Liver (tissue), 9 donors: ENCODE measurements around the gene DHX40. TPM values are rescaled to one million over a fixed set of nuclear protein-coding genes. Genes with fewer than 3 reads are reported as not detected.
A peak's percentile ranks its signal among the peaks of the same experiment; 100 is the strongest.

Experiments used
- DNase-seq: peaks from one replicate; pipeline ENCODE4 v3.0.0-alpha.2; 2017; ENCODE audit warnings: low spot score
- H3K27ac ChIP-seq, 2 donors: one replicate each; pipeline ENCODE4 v1.7.0; 2013; ENCODE audit warnings: inconsistent platforms in 2 of 2, low read length in 2 of 2, control low read depth in 1 of 2, low read depth in 1 of 2, mild to moderate bottlenecking in 1 of 2
- H3K27me3 ChIP-seq, 4 donors: one replicate each; pipeline versions ENCODE4 v1.6.1 to v1.7.0; 2013; ENCODE audit warnings: low read length in 3 of 4, inconsistent platforms in 1 of 4, mild to moderate bottlenecking in 1 of 4, moderate library complexity in 1 of 4; ENCODE audit not compliant: control insufficient read depth in 4 of 4, insufficient read depth in 4 of 4
- H3K36me3 ChIP-seq, 4 donors: one replicate each; pipeline versions ENCODE4 v1.6.1 to v1.7.0; 2013; ENCODE audit warnings: low read length in 3 of 4, mild to moderate bottlenecking in 3 of 4, low read depth in 1 of 4, moderate library complexity in 1 of 4; ENCODE audit not compliant: control insufficient read depth in 4 of 4, insufficient read depth in 3 of 4
- H3K4me1 ChIP-seq, 4 donors: one replicate each; pipeline versions ENCODE4 v1.6.1 to v1.7.0; 2013; ENCODE audit warnings: low read length in 3 of 4, mild to moderate bottlenecking in 3 of 4, moderate library complexity in 1 of 4; ENCODE audit not compliant: control insufficient read depth in 4 of 4, insufficient read depth in 4 of 4
- H3K4me3 ChIP-seq, 3 donors: one replicate each; pipeline versions ENCODE4 v1.6.1 to v1.7.0; 2013; ENCODE audit warnings: low read length in 3 of 3, control low read depth in 1 of 3, low read depth in 1 of 3, mild to moderate bottlenecking in 1 of 3
- H3K9ac ChIP-seq, 2 donors: one replicate each; pipeline ENCODE4 v1.7.0; 2013; ENCODE audit warnings: low read length in 2 of 2, mild to moderate bottlenecking in 2 of 2, moderate library complexity in 2 of 2, control low read depth in 1 of 2, low read depth in 1 of 2
- H3K9me3 ChIP-seq, 4 donors: one replicate each; pipeline versions ENCODE4 v1.6.1 to v1.7.0; 2013; ENCODE audit warnings: low read length in 3 of 4; ENCODE audit not compliant: control insufficient read depth in 4 of 4
- EGR1 ChIP-seq, 2 donors: IDR thresholded peaks; 2 replicates each; pipeline ENCODE4 v1.6.1; 2016 to 2018; ENCODE audit warnings: antibody characterized with exemption in 2 of 2, low read depth in 2 of 2
- FOXA1 ChIP-seq: IDR thresholded peaks from 2 replicates; pipeline ENCODE4 v1.6.1; 2016; ENCODE audit warnings: antibody characterized with exemption
- FOXA2 ChIP-seq: IDR thresholded peaks from 2 replicates; pipeline ENCODE4 v1.6.1; 2016; ENCODE audit warnings: antibody characterized with exemption
- GABPA ChIP-seq, 2 donors: IDR thresholded peaks in 1 of 2; conservative IDR thresholded peaks in 1 of 2; 2 replicates each; pipeline ENCODE4 v1.6.1; 2016; ENCODE audit warnings: antibody characterized with exemption in 2 of 2, mild to moderate bottlenecking in 1 of 2, moderate library complexity in 1 of 2
- HNF4A ChIP-seq, 2 donors: conservative IDR thresholded peaks; 2 replicates each; pipeline ENCODE4 v1.6.1; 2016; ENCODE audit warnings: antibody characterized with exemption in 2 of 2, mild to moderate bottlenecking in 2 of 2
- HNF4G ChIP-seq: IDR thresholded peaks from 2 replicates; pipeline ENCODE4 v1.6.1; 2016; ENCODE audit warnings: antibody characterized with exemption
- JUND ChIP-seq, 2 donors: IDR thresholded peaks; 2 replicates each; pipeline ENCODE4 v1.6.1; 2016; ENCODE audit warnings: antibody characterized with exemption in 2 of 2
- NR2F2 ChIP-seq: IDR thresholded peaks from 2 replicates; pipeline ENCODE4 v1.6.1; 2016; ENCODE audit warnings: antibody characterized with exemption
- RAD21 ChIP-seq, 2 donors: IDR thresholded peaks; 2 replicates each; pipeline ENCODE4 v1.6.1; 2016; ENCODE audit warnings: antibody characterized with exemption in 2 of 2, mild to moderate bottlenecking in 2 of 2
- RXRA ChIP-seq, 2 donors: IDR thresholded peaks; 2 replicates each; pipeline ENCODE4 v1.6.1; 2017 to 2018; ENCODE audit warnings: antibody characterized with exemption in 2 of 2, mild to moderate bottlenecking in 1 of 2
- SP1 ChIP-seq: IDR thresholded peaks from 2 replicates; pipeline ENCODE4 v1.6.1; 2018; ENCODE audit warnings: antibody characterized with exemption, mild to moderate bottlenecking
- TAF1 ChIP-seq: conservative IDR thresholded peaks from 2 replicates; pipeline ENCODE4 v1.6.1; 2016; ENCODE audit warnings: antibody characterized with exemption, mild to moderate bottlenecking
- YY1 ChIP-seq: IDR thresholded peaks from 2 replicates; pipeline ENCODE4 v1.6.1; 2016; ENCODE audit warnings: antibody characterized with exemption, mild to moderate bottlenecking
- WGBS: extraction: QIAGEN DNeasy Blood & Tissue Kit; methylation state at CpG from one replicate; pipeline ENCODE4 v1.1.7; 2013; 5-methylcytosine and 5-hydroxymethylcytosine counted together
- polyA plus RNA-seq, 2 donors: library from polyadenylated mRNA; stranded (reverse) in 1 of 2; unstranded in 1 of 2; fragments of 200-250 nt in 1 of 2; fragments of >200 nt in 1 of 2; fragmentation: Nextera tagmentation in 1 of 2; extraction: Ambion mirVana in 1 of 2; gene quantifications; one replicate each; pipeline versions ENCODE4 v1.2.1 to v1.2.3, GENCODE V29; 2013 to 2015
- total RNA-seq, 2 donors: library from RNA; depleted of rRNA; stranded (reverse); fragments of >200 nt; gene quantifications; one replicate each; pipeline ENCODE4 v1.2.3, GENCODE V29; 2014
- TF ChIP-seq, protein P1 (sequence below): fragments of 150-350 bp; IDR thresholded peaks from 2 replicates; pipeline ENCODE4 v1.5.1; 2017; ENCODE audit warnings: improper control_type of control experiment, low read depth, low read length; ENCODE audit not compliant: missing input control
- TF ChIP-seq, protein P2 (sequence below): IDR thresholded peaks from 2 replicates; pipeline ENCODE4 v1.6.1; 2016; ENCODE audit warnings: antibody characterized with exemption
- TF ChIP-seq, protein P3 (sequence below): IDR thresholded peaks from 2 replicates; pipeline ENCODE4 v1.6.1; 2016; ENCODE audit warnings: antibody characterized with exemption
- TF ChIP-seq, protein P4 (sequence below): IDR thresholded peaks from 2 replicates; pipeline ENCODE4 v1.6.1; 2016; ENCODE audit warnings: antibody characterized with exemption
- donor health status: healthy.
- donor health status: healthy.
- donor health status: healthy.
- donor health status: healthy.
- donor health status: healthy.

The DHX40 gene
- total and polyA plus RNA-seq, 4 donors, result 3.8 to 20.7 (median 11.2) TPM

DNA sequence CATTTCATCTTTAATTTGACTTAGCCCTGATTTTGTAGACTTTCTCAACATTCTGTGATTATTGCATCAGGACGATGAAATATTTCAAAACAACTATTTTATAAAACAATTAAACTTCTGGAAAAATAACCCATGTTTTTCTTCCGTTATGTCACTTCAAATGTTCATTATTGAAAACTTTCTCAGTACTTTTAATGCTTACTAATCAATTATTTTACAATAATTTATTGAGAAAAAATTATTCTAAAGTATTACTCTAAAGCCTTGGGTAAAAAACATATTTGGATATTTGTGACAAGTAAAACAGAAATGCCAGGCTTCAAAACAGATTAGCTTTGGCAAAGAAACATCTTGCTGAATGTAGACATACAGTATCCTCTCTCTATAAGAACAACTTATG lies 46.3 kb upstream of the DHX40 start:
- Histone ChIP-seq H3K27ac (no peak overlapping the region), H3K4me1 (peaks cover 6 to 19% (median 13%) of the 10 kb centered on the region in 4 donors), H3K36me3 (no peaks in the 10 kb centered on the region), H3K4me3 (no peak overlapping the region), H3K9me3 (no peaks in the 10 kb centered on the region), H3K9ac (no peak overlapping the region), H3K27me3 (no peaks in the 10 kb centered on the region)
- DNase-seq, result no peak
- whole genome bisulfite sequencing, result 51% methylated on average over 2 of the region's 2 CpGs
- TF ChIP-seq, protein P1, sequence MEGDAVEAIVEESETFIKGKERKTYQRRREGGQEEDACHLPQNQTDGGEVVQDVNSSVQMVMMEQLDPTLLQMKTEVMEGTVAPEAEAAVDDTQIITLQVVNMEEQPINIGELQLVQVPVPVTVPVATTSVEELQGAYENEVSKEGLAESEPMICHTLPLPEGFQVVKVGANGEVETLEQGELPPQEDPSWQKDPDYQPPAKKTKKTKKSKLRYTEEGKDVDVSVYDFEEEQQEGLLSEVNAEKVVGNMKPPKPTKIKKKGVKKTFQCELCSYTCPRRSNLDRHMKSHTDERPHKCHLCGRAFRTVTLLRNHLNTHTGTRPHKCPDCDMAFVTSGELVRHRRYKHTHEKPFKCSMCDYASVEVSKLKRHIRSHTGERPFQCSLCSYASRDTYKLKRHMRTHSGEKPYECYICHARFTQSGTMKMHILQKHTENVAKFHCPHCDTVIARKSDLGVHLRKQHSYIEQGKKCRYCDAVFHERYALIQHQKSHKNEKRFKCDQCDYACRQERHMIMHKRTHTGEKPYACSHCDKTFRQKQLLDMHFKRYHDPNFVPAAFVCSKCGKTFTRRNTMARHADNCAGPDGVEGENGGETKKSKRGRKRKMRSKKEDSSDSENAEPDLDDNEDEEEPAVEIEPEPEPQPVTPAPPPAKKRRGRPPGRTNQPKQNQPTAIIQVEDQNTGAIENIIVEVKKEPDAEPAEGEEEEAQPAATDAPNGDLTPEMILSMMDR, result no peak
- TF ChIP-seq SP1 (no peak), FOXA2 (no peak), FOXA1 (no peak), GABPA (IDR thresholded peaks at IDR 0.05 in 1 of 2, conservative IDR thresholded peaks at IDR 0.05 in 1 of 2) (no peak), NR2F2 (no peak), EGR1 (IDR thresholded peaks at IDR 0.05; ENCODE audit: low read depth in 2 of 2) (no peak), JUND (IDR thresholded peaks at IDR 0.05) (no peak), YY1 (no peak)
- TF ChIP-seq, protein P2, sequence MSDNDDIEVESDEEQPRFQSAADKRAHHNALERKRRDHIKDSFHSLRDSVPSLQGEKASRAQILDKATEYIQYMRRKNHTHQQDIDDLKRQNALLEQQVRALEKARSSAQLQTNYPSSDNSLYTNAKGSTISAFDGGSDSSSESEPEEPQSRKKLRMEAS, result no peak
- TF ChIP-seq, protein P3, sequence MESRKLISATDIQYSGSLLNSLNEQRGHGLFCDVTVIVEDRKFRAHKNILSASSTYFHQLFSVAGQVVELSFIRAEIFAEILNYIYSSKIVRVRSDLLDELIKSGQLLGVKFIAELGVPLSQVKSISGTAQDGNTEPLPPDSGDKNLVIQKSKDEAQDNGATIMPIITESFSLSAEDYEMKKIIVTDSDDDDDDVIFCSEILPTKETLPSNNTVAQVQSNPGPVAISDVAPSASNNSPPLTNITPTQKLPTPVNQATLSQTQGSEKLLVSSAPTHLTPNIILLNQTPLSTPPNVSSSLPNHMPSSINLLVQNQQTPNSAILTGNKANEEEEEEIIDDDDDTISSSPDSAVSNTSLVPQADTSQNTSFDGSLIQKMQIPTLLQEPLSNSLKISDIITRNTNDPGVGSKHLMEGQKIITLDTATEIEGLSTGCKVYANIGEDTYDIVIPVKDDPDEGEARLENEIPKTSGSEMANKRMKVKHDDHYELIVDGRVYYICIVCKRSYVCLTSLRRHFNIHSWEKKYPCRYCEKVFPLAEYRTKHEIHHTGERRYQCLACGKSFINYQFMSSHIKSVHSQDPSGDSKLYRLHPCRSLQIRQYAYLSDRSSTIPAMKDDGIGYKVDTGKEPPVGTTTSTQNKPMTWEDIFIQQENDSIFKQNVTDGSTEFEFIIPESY, result no peak

DNA sequence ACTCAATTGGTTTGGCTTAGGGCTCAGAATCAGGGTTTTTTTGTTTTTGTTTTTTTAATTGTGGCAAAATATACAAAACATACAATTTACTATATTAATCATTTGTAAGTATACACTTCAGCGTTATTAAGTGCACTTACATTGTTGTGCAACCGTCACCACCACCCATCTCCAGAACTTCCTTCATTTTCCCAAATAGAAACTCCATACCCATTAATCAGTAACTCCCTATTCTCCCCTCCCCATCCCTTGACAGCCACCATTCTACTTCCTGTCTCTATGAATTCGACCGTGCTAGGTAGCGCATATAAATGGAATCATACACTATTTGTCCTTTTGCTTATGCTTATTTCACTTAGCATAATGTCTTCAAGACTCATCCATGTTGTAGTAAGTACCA lies 45.2 kb upstream of the DHX40 start:
- peaks cover 1 to 10% (median 7%) of the 10 kb centered on the region in 4 donors for H3K4me1 ChIP-seq
- no peaks in the 10 kb centered on the region for H3K27me3 ChIP-seq
- TF ChIP-seq GABPA (IDR thresholded peaks at IDR 0.05 in 1 of 2, conservative IDR thresholded peaks at IDR 0.05 in 1 of 2), result no peak
- no peak for TF ChIP-seq RAD21 (IDR thresholded peaks at IDR 0.05)
- TF ChIP-seq JUND (IDR thresholded peaks at IDR 0.05), result no peak
- no peaks in the 10 kb centered on the region for H3K9me3 ChIP-seq
- 80% methylated on average over 5 of the region's 5 CpGs for WGBS
- H3K36me3 ChIP-seq, result no peaks in the 10 kb centered on the region
- DNase-seq, result no peak
- no peak overlapping the region for H3K27ac ChIP-seq
- no peak overlapping the region for H3K9ac ChIP-seq
- no peak overlapping the region for H3K4me3 ChIP-seq

DNA sequence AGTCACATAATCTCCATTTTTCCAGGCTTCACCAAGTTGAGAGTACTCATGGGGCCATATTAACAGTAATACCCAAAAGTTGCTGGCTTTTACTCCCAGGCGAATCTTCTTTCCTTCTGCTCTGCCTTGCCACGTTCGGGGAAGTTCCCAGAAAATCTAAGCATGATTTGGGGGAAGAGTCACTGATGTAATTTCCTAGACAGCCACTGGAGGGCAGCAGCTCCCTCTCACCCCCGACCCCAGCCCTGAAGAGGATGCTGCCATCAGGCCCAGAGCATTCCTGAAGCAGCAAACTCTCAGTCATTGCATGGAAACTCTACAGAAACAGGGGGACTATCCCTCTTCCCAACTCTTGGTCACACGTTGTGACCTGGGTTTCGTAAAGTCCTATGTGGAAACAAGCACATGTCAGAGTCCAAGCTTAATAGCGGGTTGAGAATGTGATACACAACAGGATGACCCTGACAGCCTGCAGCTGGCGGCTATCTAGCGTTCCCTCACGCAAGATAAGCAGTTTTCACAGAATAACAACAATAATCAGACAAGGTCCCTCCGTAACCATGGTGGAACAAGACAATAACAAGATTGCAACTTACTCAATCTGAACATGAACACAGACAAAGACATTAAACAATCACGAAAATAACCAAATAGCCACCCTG lies 43.8 kb upstream of the DHX40 start:
- peak overlapping the region in 1 of 2 donors; percentile 52 for H3K9ac ChIP-seq
- no peaks in the 10 kb centered on the region for H3K36me3 ChIP-seq
- H3K27me3 ChIP-seq, result no peaks in the 10 kb centered on the region
- 16% methylated on average over 12 of the region's 12 CpGs for WGBS
- H3K9me3 ChIP-seq, result no peaks in the 10 kb centered on the region
- H3K27ac ChIP-seq, result peak overlapping the region; percentile 52 to 64
- H3K4me3 ChIP-seq, result no peak overlapping the region
- peaks cover 1 to 10% (median 7%) of the 10 kb centered on the region in 4 donors for H3K4me1 ChIP-seq
- peak; percentile 72 for DNase-seq
- TF ChIP-seq RXRA (IDR thresholded peaks at IDR 0.05), result peak; percentile 69 to 80
- TF ChIP-seq GABPA (IDR thresholded peaks at IDR 0.05 in 1 of 2, conservative IDR thresholded peaks at IDR 0.05 in 1 of 2), result no peak
- TF ChIP-seq TAF1, result no peak
- TF ChIP-seq HNF4A (conservative IDR thresholded peaks at IDR 0.05), result peak; percentile 70 to 71
- peak; percentile 89 to 95 for TF ChIP-seq RAD21 (IDR thresholded peaks at IDR 0.05)
- TF ChIP-seq, protein P4, sequence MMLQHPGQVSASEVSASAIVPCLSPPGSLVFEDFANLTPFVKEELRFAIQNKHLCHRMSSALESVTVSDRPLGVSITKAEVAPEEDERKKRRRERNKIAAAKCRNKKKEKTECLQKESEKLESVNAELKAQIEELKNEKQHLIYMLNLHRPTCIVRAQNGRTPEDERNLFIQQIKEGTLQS, result no peak
- peak in 1 of 2 donors; percentile 15 for TF ChIP-seq JUND (IDR thresholded peaks at IDR 0.05)
- peak; percentile 20 for TF ChIP-seq HNF4G
- TF ChIP-seq, protein P1, result peak; percentile 88
- peak; percentile 29 for TF ChIP-seq FOXA2
- TF ChIP-seq NR2F2, result peak; percentile 69
- TF ChIP-seq FOXA1, result no peak
- peak; percentile 50 for TF ChIP-seq YY1
